A549 (cell line): ENCODE measurements around the gene CFAP43. TPM values are rescaled to one million over a fixed set of nuclear protein-coding genes. Genes with fewer than 3 reads are reported as not detected.

ENCODE experiments used
- ATAC-seq, 2 experiments: fragments of 200-7000 bp in 1 of 2; fragments of >200 bp in 1 of 2; cut with Nextera tagmentation in 1 of 2; cut with Tn5 transposase in 1 of 2; 3 replicates each; pipeline versions ENCODE4 v1.8.0 to v1.9.1; 2018 to 2020; ENCODE audit warnings: mild to moderate bottlenecking in 1 of 2, moderate library complexity in 1 of 2
- CTCF ChIA-PET: fragments of 300-600 bp; sonication (Branson Sonifier 250); formaldehyde crosslinking; extraction: SDS; loops from one replicate; lab custom pipeline; 2021; ENCODE audit warnings: antibody characterized with exemption, inconsistent platforms; lab: Yijun Ruan, JAX
- POLR2A ChIA-PET: fragments of 350-600 bp; formaldehyde crosslinking; extraction: SDS; loops from one replicate; lab custom pipeline; 2021; ENCODE audit warnings: antibody characterized with exemption, inconsistent platforms; lab: Yijun Ruan, JAX
- DNase-seq, 2 experiments: peaks; one replicate each; pipeline versions ENCODE4 v3.0.0 to v3.0.0-alpha.2; 2011 to 2016; ENCODE audit warnings: low read depth in 1 of 2, low spot score in 1 of 2
- FAIRE-seq: peaks from 2 replicates; lab custom pipeline; 2011; peaks lifted over from hg19 to GRCh38; lab: Jason Lieb, UNC
- H3K27ac ChIP-seq, 2 experiments: fragments of >200 bp; sonication (Bioruptor Twin); formaldehyde crosslinking; 3 replicates each; pipeline ENCODE4 v1.5.1; 2016 to 2017
- H3K4me1 ChIP-seq: fragments of >200 bp; sonication (Bioruptor Twin); formaldehyde crosslinking; 3 replicates; pipeline ENCODE4 v1.6.1; 2016
- H3K4me2 ChIP-seq: fragments of >200 bp; sonication (Bioruptor Twin); formaldehyde crosslinking; 3 replicates; pipeline ENCODE4 v1.6.1; 2016
- H3K4me3 ChIP-seq: fragments of >200 bp; sonication (Bioruptor Twin); formaldehyde crosslinking; 3 replicates; pipeline ENCODE4 v1.5.1; 2016
- H3K9me3 ChIP-seq: fragments of >200 bp; sonication (Bioruptor Twin); formaldehyde crosslinking; 3 replicates; pipeline ENCODE4 v1.6.1; 2016
- ATOH8 ChIP-seq: fragments of 250-450 bp; sonication (Bioruptor Pico); IDR thresholded peaks from 2 replicates; pipeline ENCODE4 v1.5.0; 2020; ENCODE audit warnings: low read depth, mild to moderate bottlenecking, moderate library complexity
- BCL3 ChIP-seq: fragments of >200 bp; sonication (Bioruptor Twin); formaldehyde crosslinking; IDR thresholded peaks from 3 replicates; pipeline ENCODE4 v1.6.1; 2016
- BHLHE40 ChIP-seq: IDR thresholded peaks from 2 replicates; pipeline ENCODE4 v1.6.1; 2012; ENCODE audit warnings: low read depth, low read length, inconsistent platforms
- EHMT2 ChIP-seq: fragments of 200-600 bp; sonication (generic); IDR thresholded peaks from 2 replicates; pipeline ENCODE4 v1.6.1; 2016; ENCODE audit warnings: antibody characterized with exemption, low read depth, mild to moderate bottlenecking, moderate library complexity
- EP300 ChIP-seq, 2 experiments: fragments of >200 bp; sonication (Bioruptor Twin); formaldehyde crosslinking; IDR thresholded peaks; 2 replicates in 1 of 2; 3 replicates in 1 of 2; pipeline ENCODE4 v1.6.1; 2016 to 2017
- ESRRA ChIP-seq: fragments of 150-350 bp; IDR thresholded peaks from 2 replicates; pipeline ENCODE4 v1.6.1; 2014; ENCODE audit warnings: mild to moderate bottlenecking, low read length, borderline replicate concordance
- HEYL ChIP-seq: fragments of 250-450 bp; sonication (Bioruptor Pico); IDR thresholded peaks from 2 replicates; pipeline ENCODE4 v1.8.0; 2021; ENCODE audit warnings: mild to moderate bottlenecking, moderate library complexity
- HOXA7 ChIP-seq: fragments of 250-450 bp; sonication (Bioruptor Pico); IDR thresholded peaks from 2 replicates; pipeline ENCODE4 v1.5.0; 2020; ENCODE audit warnings: mild to moderate bottlenecking, moderate library complexity
- JUN ChIP-seq, 2 experiments: fragments of >200 bp; sonication (Bioruptor Twin); formaldehyde crosslinking; IDR thresholded peaks; 2 replicates in 1 of 2; 3 replicates in 1 of 2; pipeline ENCODE4 v1.6.1; 2016 to 2017
- JUNB ChIP-seq: fragments of >200 bp; sonication (Bioruptor Twin); formaldehyde crosslinking; IDR thresholded peaks from 2 replicates; pipeline ENCODE4 v1.6.1; 2016
- KDM5A ChIP-seq: fragments of 200-600 bp; sonication (generic); IDR thresholded peaks from 2 replicates; pipeline ENCODE4 v1.6.1; 2016; ENCODE audit warnings: antibody characterized with exemption, mild to moderate bottlenecking
- MAFK ChIP-seq: fragments of 450-650 bp; IDR thresholded peaks from 2 replicates; pipeline ENCODE4 v1.6.1; 2014; ENCODE audit not compliant: partially characterized antibody
- MAX ChIP-seq: IDR thresholded peaks from 2 replicates; pipeline ENCODE4 v1.6.1; 2012
- NR3C1 ChIP-seq: fragments of >200 bp; sonication (Bioruptor Twin); formaldehyde crosslinking; IDR thresholded peaks from 3 replicates; pipeline ENCODE4 v1.6.1; 2017
- POLR2A ChIP-seq: IDR thresholded peaks from 2 replicates; pipeline ENCODE4 v1.6.1; 2012; ENCODE audit warnings: mild to moderate bottlenecking, low read length
- RAD21 ChIP-seq, 2 experiments: fragments of >200 bp in 1 of 2; sonication (Bioruptor Twin) in 1 of 2; formaldehyde crosslinking in 1 of 2; IDR thresholded peaks in 1 of 2; conservative IDR thresholded peaks in 1 of 2; 2 replicates in 1 of 2; 3 replicates in 1 of 2; pipeline ENCODE4 v1.6.1; 2012 to 2018; ENCODE audit warnings: inconsistent platforms in 1 of 2
- RFX5 ChIP-seq: fragments of 450-650 bp; IDR thresholded peaks from 2 replicates; pipeline ENCODE4 v1.7.1; 2014; ENCODE audit warnings: antibody characterized with exemption, mild to moderate bottlenecking, moderate library complexity
- SMC3 ChIP-seq: fragments of >200 bp; sonication (Bioruptor Twin); formaldehyde crosslinking; IDR thresholded peaks from 3 replicates; pipeline ENCODE4 v1.6.1; 2018; ENCODE audit warnings: inconsistent platforms
- TP53 ChIP-seq: fragments of 250-450 bp; sonication (Bioruptor Pico); IDR thresholded peaks from 2 replicates; pipeline ENCODE4 v1.5.0; 2021; ENCODE audit warnings: mild to moderate bottlenecking, moderate library complexity
- ZNF302 ChIP-seq: fragments of 250-450 bp; sonication (Bioruptor Pico); IDR thresholded peaks from 2 replicates; pipeline ENCODE4 v1.9.0; 2021; ENCODE audit warnings: inconsistent platforms, mild to moderate bottlenecking, moderate library complexity
- WGBS: methylation state at CpG from one replicate; pipeline ENCODE4 v1.1.6; 2017; ENCODE audit errors: missing lambda C conversion rate; 5-methylcytosine and 5-hydroxymethylcytosine counted together
- polyA plus RNA-seq, 4 experiments: library from polyadenylated mRNA; depleted of rRNA in 3 of 4; stranded (reverse); fragments of >200 nt; fragmentation: RNase III in 1 of 4; extraction: RNeasy Plus Mini Kit Qiagen cat#74134 plus additional on column Dnase treatment in 1 of 4; gene quantifications; 2 replicates in 3 of 4; 3 replicates in 1 of 4; pipeline ENCODE4 v1.2.3, GENCODE V29; 2011 to 2017
- TF ChIP-seq, protein P1 (sequence below): fragments of 450-650 bp; IDR thresholded peaks from 2 replicates; pipeline ENCODE4 v1.6.1; 2014; ENCODE audit warnings: antibody characterized with exemption

Gene CFAP43
- polyA plus RNA-seq, 2 of the 4 experiments (the other 2 are of a cell fraction), result 0.31 to 0.75 TPM

DNA sequence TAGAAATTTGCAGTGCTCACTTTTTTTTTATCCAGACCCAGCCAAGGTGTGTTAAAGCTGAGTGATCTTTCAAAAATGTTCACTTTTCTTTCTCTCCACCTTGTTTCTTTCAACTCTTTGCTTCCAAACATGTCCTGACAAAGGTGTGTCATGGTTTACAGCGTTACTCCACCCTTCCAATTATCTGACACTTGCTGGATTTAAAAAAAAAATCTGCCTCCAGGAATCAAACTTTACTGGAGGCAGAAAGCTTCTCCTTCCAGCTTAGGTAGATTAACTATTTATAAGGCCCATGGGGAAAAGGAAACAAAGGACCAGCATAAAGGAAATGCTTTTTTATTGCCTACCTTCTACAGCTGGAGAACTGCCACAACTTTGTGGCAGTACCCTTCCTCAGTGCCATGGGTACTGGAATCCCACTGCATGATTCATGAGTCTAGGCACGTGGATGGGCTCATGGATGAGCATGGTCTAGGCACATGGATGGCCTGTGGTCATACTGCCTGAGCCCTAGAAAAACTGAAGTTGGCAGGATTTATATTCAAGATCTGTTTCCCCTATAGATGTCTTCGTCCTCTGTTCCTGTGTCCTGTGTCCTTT is 146.3 kb downstream of the CFAP43 start, which contains the start of gene COL17A1:
TSS of gene COL17A1 (minus strand) at position 80 of the 600 bp plus-strand sequence. CDS start 5,207 bp downstream, outside the sequence.
- Histone ChIP-seq H3K4me1 (peaks cover 8% of the 10 kb centered on the region; the same call in 2 of the 3 replicates), H3K4me2 (no peak within 1 kb of the TSS), H3K27ac (no peak within 1 kb of the TSS)
- ATAC-seq (no peak), DNase-seq (no peak)
- CTCF ChIA-PET, result interaction anchor here (0.6 kb wide), 1 partner anchor 40 kb away, joined by 3 read pairs; no protein-coding TSS in a partner anchor
- no peak for TF ChIP-seq HEYL (CRISPR knock-in tag)
- no peak for TF ChIP-seq RFX5
- TF ChIP-seq, protein P1, sequence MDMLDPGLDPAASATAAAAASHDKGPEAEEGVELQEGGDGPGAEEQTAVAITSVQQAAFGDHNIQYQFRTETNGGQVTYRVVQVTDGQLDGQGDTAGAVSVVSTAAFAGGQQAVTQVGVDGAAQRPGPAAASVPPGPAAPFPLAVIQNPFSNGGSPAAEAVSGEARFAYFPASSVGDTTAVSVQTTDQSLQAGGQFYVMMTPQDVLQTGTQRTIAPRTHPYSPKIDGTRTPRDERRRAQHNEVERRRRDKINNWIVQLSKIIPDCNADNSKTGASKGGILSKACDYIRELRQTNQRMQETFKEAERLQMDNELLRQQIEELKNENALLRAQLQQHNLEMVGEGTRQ, result no peak
- no peak for TF ChIP-seq MAX
- TF ChIP-seq EP300 (IDR thresholded peaks at IDR 0.05), result no peak
- no peak for TF ChIP-seq JUNB
- TF ChIP-seq POLR2A, result no peak
- TF ChIP-seq BCL3, result no peak
- TF ChIP-seq NR3C1, result no peak
- no peak for TF ChIP-seq ATOH8 (CRISPR knock-in tag)
- no peak for TF ChIP-seq TP53 (CRISPR knock-in tag)
- no peak for TF ChIP-seq MAFK
- TF ChIP-seq ZNF302 (CRISPR knock-in tag), result no peak
- TF ChIP-seq RAD21 (conservative IDR thresholded peaks at IDR 0.05 in 1 of 2, IDR thresholded peaks at IDR 0.05 in 1 of 2), result no peak
- TF ChIP-seq, all 56 proteins: peak for 0
- no peak for FAIRE-seq
- POLR2A ChIA-PET, result no interaction called here
- Histone ChIP-seq H3K9me3 (no peaks in the 10 kb centered on the region), H3K4me3 (no peak within 1 kb of the TSS)
- WGBS, result 73% methylated on average over 3 of the region's 3 CpGs

DNA sequence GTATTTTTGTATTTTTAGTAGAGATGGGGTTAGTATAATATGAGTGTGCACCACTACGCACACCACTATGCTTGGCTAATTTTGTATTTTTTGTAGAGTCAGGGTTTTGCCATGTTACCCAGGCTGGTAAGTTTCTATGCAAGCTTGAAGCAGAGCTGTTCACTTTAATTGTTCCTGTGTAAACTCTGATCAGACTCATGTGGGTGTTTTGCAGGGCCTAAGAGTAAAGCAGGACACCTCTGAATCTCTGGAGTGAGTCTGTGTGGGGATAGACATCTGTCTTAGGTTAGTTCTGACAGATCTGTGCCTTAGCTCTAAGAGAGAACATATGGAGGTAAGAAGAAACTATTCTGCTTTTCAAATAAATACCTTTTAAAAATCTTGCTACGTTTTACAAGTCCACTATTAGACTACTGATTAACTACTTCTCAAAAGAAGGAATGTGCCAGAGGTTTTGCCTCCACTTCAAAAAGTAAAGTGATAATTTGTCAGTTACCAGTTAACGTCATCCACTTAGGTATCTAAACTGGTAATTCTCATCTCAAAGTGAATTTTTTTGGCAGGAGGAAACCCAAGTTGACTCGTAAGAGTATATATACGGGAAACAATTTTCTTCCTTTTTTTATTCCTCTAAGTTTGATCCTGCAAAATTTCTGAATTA is 147.6 kb downstream of the CFAP43 start:
- no peak for FAIRE-seq
- TF ChIP-seq KDM5A (no peak), BCL3 (no peak), EHMT2 (no peak), TP53 (CRISPR knock-in tag) (no peak), SMC3 (no peak), HOXA7 (CRISPR knock-in tag) (no peak), BHLHE40 (no peak), ESRRA (no peak), JUN (IDR thresholded peaks at IDR 0.05) (no peak)
- Histone ChIP-seq H3K4me3 (no peak overlapping the region), H3K9me3 (no peaks in the 10 kb centered on the region), H3K4me1 (peaks cover 8% of the 10 kb centered on the region; the same call in 2 of the 3 replicates), H3K27ac (0 out of 6 replicates have a peak overlapping the region, but pooled peaks of 1 of the 2 experiments have one; percentile 16), H3K4me2 (no peak overlapping the region)
- DNase-seq, result no peak
- ChIA-PET CTCF (interaction anchor here (1.2 to 3.5 kb wide), 3 partner anchors 10 to 37 kb away, joined by 3 to 17 read pairs (median 4); partner anchors contain the start of gene SFR1), POLR2A (no interaction called here)
- WGBS, result 76% methylated on average over 5 of the region's 5 CpGs
- no peak for ATAC-seq
